Central memory CD4-positive, alpha-beta T cell (primary cell): ENCODE data around the gene SNX30.
"Not testable (repeated sequence)": the region's sequence is repeated elsewhere in the genome, so short reads cannot be mapped to it uniquely, and the experiment has no call there.

Source experiments
- DNase-seq: peaks from one replicate; pipeline ENCODE4 v3.0.0; 2022
- total RNA-seq, 3 experiments: gene quantifications; one replicate each; lab custom pipeline; 2026; lab: John Stamatoyannopoulos, UW

Gene SNX30, protein sequence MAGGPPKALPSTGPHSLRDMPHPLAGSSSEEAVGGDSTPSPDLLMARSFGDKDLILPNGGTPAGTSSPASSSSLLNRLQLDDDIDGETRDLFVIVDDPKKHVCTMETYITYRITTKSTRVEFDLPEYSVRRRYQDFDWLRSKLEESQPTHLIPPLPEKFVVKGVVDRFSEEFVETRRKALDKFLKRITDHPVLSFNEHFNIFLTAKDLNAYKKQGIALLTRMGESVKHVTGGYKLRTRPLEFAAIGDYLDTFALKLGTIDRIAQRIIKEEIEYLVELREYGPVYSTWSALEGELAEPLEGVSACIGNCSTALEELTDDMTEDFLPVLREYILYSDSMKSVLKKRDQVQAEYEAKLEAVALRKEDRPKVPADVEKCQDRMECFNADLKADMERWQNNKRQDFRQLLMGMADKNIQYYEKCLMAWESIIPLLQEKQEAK
- 10.9 to 46.2 (median 19.5) reads per million in 3 experiments for total RNA-seq

- DNase-seq, result peak; percentile 78
Observed at GRCh38 chr9:112750016-112750763, at the start of gene SNX30. TSS of gene SNX30 (plus strand) at chr9:112750760. CDS start at chr9:112751002, 242 bp downstream.

DNA sequence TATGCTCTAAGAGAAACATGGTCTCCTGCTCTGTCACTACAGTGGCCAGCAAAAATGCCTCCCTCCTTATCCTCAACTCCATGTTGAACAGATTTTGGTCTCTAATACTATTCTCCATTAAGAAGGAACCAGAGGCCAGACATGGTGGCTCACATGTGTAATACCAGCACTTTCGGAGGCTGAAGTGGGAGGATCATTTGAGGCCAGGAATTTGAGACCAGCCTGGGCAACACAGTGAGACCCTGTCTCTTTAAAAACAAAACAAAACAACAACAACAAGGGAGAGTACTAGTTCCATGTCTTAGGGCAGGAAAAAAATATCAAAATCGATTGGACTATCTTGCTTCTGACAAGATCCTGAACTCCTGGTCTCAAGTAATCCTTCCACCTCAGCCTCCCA lies 47.3 kb upstream of the SNX30 start:
- DNase-seq, result no peak

DNA sequence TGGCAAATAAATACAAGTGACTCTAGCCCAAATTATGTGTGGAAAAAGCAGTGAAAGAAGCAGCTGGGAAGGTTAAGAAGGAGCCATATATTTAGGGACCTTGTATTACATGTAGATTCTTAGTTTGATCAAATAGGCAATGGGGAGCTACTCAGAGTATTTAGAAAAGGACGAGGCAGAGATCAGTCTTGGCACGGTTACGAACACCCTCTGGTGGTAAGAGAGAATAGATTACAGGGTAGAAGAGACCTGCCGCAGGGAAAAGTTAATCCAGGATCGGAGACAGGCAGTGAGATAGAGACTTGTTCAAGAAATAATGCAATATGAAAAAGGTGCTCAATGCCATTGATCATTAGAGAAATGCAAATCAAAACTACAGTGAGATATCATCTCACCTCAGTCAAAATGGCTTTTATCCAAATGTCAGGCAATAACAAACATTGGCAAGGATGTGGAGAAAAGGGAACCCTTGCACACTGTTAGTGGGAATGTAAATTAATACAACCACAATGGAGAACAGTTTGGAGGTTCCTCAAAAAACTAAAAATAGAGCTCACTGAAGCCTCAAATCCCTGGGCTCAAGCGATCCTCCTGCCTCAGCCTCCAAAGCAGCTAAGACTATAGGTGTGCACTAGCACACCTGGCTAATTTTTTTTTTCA lies 44.7 kb upstream of the SNX30 start:
- no peak for DNase-seq

- no peak for DNase-seq
Observed at GRCh38 chr9:112711050-112711689, 39.4 kb upstream of the SNX30 start.

DNA sequence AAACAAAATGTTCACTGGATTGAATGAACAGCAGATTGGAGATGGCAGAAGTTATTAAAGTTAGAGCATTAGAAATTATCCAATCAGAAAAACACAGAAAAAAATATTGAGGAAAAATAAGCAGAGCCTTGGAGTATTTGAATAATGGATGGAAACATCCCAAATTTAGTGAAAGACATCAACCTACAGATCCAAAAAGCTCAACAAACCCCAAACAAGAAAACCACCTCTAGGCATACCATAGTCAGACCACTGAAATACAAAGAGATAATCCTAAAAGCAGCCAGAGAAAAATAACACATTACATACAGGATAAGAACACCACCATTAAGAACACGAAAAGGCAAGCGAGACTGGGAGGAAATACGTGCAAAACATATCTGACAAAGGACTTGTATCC lies 37.9 kb upstream of the SNX30 start:
- DNase-seq, result no peak

DNA sequence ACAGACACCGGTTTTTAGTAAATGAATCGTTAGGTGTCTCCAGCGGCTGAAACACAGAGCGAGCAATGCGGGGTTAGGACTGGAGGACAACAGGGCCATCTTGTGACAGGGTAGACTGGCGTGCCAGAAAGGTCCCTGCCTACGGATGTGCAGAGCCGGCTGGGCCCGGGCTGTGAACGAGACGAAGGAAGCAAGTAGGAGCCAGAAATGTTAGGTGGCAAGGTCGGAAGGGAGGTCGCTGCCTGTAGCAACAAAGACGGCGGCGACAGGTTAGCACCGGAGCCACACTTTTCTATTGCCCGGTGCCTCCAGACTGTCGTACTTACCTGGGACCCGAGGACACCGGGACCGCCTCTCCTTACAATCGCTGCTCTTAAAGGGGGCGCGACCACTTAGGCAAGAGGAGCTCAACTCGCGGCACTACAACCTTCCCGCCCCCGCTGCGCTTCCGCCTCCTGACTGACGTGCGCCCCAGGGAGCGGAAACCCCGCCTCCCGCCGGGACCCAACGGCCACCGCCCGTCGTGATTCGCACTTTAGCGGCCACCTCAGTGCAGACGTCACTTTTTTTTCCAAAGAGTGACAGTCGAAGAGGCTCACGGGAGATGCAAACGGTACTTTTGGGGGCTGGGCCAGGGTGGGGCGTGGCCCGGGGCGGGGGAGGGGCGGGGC lies 32.8 kb upstream of the SNX30 start, which contains the start of gene INIP:
Gene INIP (minus strand): TSS at position 457 of the 671 bp plus-strand sequence. CDS start 1,632 bp downstream, outside the sequence.
- peak; percentile 98 for DNase-seq

GRCh38 chr9:112719241-112719691 lies 31.3 kb upstream of the SNX30 start:
- no peak for DNase-seq

DNA sequence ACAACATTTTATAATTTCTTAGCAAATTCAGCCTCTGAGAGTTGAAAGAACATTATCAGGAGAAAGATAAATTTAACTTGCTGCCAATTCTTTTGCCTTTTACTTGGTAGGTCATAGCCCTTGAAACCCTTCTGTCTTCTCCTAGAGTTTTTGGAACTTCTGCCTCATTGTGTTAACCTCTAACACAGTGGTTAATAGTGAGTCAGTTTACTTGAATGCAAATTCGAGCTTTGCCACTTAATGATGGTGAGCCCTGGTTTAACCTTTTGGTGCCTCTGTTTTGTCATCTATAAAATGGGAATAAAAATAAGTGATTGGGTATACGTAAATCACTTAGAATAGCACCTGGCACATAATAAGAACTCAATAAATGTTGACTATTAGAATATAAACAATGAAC lies 30.9 kb upstream of the SNX30 start:
- no peak for DNase-seq

DNA sequence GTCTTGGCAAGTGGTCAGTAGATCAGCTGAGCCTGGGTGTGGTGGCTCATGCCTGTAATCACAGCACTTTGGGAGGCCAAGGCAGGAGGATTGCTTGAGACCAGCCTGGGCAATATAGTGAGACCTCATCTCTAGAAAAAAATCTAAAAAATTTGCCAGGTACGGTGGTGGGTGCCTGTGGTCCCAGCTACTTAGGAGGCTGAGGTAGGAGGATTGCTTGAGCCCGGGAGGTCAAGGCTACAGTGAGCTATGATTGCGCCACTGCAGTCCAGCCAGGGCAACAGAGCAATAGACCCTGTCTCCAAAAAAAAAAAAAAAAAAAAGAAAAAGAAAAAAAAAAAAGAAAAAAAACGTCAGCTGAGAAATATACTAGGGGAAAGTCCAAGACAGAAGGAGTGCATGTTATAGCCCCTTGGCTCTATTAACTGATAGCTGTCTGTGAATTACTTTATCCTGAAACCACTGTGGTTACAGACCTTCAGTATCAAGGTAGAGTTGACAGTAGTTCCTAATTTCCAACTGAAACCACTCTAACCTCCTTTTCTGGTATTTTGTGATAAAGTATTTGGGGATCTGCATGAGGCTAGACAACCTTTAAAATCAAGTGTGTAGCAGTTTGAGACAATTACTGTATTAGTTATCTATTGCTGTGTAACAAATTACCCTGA lies 30.3 kb upstream of the SNX30 start:
- DNase-seq, result no peak

GRCh38 chr9:112722749-112723148 lies 27.8 kb upstream of the SNX30 start:
- DNase-seq, result not testable (repeated sequence)

DNA sequence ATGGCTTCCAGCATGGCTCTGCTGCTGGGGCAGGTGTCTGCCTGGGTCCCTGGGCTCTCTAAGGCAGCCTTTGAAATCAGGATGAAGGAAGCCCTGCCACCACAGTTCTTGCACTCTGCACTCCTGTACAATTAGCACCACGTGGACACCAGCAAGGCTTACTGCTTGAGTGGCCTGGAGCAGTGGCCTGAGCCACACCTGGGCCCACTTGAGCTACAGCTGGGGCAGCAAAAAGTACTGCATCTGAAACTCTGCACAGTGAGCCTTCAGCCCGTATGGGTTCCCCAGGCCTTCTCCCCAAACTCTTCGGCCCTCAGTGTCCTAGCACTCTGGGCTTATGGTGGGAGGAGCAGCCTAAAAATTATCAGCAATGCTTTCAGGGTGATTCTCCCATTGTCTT lies 24.6 kb upstream of the SNX30 start:
- no peak for DNase-seq

- no peak for DNase-seq
Observed at GRCh38 chr9:112726428-112726827, 24.1 kb upstream of the SNX30 start.

DNA sequence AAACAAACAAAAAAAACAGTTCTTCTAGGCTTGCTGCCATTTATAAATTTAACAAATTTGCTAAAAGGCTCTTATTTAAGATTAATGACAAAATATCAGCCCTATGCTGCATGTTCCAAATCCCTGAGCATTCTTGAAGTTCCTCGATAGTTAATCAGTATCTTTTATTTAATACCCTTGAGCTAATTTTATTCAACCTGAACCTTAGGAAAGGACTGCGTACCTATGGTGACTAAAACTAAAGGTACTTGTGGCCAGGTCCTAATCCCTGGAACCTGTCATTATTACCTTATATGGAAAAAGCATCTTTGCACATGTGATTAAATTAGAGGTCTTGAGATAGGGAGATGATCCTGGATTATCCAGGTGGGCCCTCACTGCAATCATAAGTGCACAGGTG lies 22.2 kb upstream of the SNX30 start:
- no peak for DNase-seq

DNA sequence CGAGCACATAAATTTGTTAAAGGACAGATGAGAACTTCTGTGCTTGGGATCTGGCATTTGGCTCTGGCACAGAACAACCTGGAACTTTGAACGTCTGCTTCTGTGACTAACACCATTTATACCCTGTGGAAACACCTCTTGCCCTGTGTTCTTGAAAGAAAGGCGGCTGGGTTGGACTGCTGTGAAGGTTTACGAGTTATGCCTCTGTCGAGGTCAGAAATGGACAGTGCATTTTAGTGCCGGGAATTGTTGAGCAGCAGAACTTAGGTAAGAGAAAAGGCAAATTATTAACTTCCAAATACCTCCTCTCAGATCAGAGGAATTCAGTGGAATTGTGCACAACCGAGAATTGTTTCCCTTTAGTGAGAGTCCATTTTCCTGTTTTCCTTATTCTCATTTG lies 18.6 kb upstream of the SNX30 start:
- no peak for DNase-seq

DNA sequence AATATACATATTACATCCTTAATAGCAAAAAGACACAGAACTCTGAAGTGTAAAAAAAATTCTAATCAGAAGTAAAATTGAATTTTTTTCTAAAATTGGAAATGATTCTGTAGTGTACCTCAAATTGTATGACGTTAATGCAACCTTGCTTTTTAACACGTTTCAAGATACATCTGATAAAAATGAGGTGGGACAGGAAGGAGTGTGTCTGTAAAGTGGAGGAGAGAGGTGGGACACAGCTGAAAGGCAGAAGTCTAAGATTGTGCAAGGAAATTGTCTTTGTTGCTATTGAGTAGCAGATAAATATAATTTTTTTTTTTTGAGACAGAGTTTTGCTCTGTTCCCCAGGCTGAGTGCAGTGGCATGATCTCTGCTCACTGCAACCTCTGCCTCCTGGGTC lies 15.7 kb upstream of the SNX30 start:
- peak; percentile 47 for DNase-seq

DNA sequence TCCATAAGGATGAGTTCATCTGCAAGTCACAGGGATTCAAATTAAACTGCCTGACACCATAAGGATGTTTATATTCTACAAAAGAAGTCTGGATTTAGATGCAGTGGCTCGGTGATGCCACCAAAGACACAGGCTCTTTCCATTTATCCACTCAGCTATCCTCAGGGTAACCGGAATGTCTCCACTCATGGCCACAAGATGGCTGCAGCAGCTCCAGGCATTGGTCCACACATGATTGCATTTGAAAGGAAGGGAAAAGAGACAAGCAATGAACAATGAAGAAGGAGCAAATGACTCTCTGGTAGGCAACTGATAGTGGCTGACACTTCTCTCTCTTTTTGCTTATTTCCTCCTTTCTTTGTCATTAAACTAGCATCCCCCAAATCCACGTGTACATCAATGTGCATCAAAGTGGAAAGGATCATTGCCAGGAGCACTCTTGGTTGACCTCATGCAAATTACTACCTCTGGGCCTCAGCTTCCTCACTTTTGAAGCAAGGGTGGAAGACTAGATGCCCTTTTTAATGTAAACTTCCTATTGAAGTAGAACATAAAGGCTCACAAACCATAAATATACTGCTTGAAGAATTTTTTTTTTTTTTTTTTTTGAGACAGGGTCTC lies 7.2 kb upstream of the SNX30 start:
- no peak for DNase-seq

DNA sequence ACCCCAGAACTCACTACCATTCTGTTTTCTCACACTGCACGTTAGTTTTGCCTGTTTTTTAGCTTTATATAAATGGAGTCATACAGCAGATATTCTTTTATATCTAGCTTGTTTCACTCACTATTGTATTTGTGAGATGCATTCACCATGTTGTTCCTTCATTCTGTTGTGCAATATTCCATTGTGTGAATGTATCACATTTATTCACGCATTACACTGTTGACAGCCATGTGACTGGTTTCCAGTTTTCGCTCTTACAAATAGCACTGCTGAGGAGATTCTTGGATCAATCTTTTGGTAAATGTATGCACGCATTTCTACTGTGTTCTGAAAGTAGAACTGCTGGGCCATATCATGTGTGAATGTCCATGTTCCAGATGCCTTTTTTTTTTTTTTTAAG lies 6.4 kb upstream of the SNX30 start:
- DNase-seq, result no peak

GRCh38 chr9:112747094-112747493 lies 3.5 kb upstream of the SNX30 start:
- DNase-seq, result no peak

- DNase-seq, result no peak
Observed at GRCh38 chr9:112750764-112751055, 150 bp downstream of the SNX30 start.

GRCh38 chr9:112751056-112751795 lies 666 bp downstream of the SNX30 start:
- peak; percentile 49 for DNase-seq
